OCI-LY3 (cell line): ENCODE results near the gene SIN3B.
A peak's percentile ranks its signal among the peaks of the same experiment; 100 is the strongest.

ENCODE experiments used
- H2AFZ ChIP-seq: fragments of 200-600, 300-600 bp; shearing (Covaris generic); 2 replicates; pipeline ENCODE4 v1.6.0; 2014; ENCODE audit warnings: antibody characterized with exemption, low read depth, low read length
- H3K27ac ChIP-seq: fragments of 200-600, 300-600 bp; sonication (generic); 2 replicates; pipeline ENCODE4 v1.5.1; 2014; ENCODE audit warnings: mild to moderate bottlenecking, low read length, moderate library complexity, mixed read lengths
- H3K27me3 ChIP-seq: fragments of 200-600, 300-600 bp; sonication (generic); 2 replicates; pipeline ENCODE4 v1.6.1; 2014; ENCODE audit warnings: low read depth, low read length, mixed read lengths
- H3K36me3 ChIP-seq: fragments of 200-600, 300-600 bp; sonication (generic); replicated peaks from 2 replicates; pipeline ENCODE3; 2014; ENCODE audit warnings: low read depth, low read length, mixed read lengths
- H3K4me1 ChIP-seq: fragments of 300-600, 200-600 bp; sonication (generic); 2 replicates; pipeline ENCODE4 v1.6.1; 2014; ENCODE audit warnings: low read length, mixed read lengths
- H3K4me2 ChIP-seq: fragments of 200-600, 300-600 bp; sonication (generic); 2 replicates; pipeline ENCODE4 v1.6.1; 2014; ENCODE audit warnings: low read length, mixed read lengths
- H3K4me3 ChIP-seq: fragments of 300-600, 200-600 bp; sonication (generic); 2 replicates; pipeline ENCODE4 v1.5.1; 2014; ENCODE audit warnings: antibody characterized with exemption, mild to moderate bottlenecking, low read length, moderate library complexity
- H3K79me2 ChIP-seq: fragments of 300-600, 200-600 bp; shearing (Covaris generic); 2 replicates; pipeline ENCODE4 v1.6.1; 2014; ENCODE audit warnings: mild to moderate bottlenecking, low read length, mixed read lengths
- H3K9ac ChIP-seq: fragments of 300-600, 200-600 bp; shearing (Covaris generic); 2 replicates; pipeline ENCODE4 v1.6.0; 2014; ENCODE audit warnings: mild to moderate bottlenecking, low read length, moderate library complexity
- H3K9me3 ChIP-seq: fragments of 200-600, 300-600 bp; shearing (Covaris generic); 2 replicates; pipeline ENCODE4 v1.6.1; 2014; ENCODE audit warnings: low read length, mixed read lengths; ENCODE audit not compliant: insufficient read depth
- H4K20me1 ChIP-seq: fragments of 200-600, 300-600 bp; sonication (generic); 2 replicates; pipeline ENCODE4 v1.6.1; 2016; ENCODE audit warnings: low read length, mixed read lengths; ENCODE audit not compliant: insufficient read depth
- EZH2phosphoT487 ChIP-seq: fragments of 200-600 bp; shearing (Covaris generic); IDR thresholded peaks from 2 replicates; pipeline ENCODE4 v1.6.1; 2018; ENCODE audit warnings: antibody characterized with exemption, mixed run types, low read depth
- TF ChIP-seq, protein P1 (sequence below): fragments of 200-600, 300-600 bp; sonication (generic); IDR thresholded peaks from 2 replicates; pipeline ENCODE4 v1.5.1; 2014; ENCODE audit warnings: antibody characterized with exemption, low read length, low read depth

SIN3B gene

DNA sequence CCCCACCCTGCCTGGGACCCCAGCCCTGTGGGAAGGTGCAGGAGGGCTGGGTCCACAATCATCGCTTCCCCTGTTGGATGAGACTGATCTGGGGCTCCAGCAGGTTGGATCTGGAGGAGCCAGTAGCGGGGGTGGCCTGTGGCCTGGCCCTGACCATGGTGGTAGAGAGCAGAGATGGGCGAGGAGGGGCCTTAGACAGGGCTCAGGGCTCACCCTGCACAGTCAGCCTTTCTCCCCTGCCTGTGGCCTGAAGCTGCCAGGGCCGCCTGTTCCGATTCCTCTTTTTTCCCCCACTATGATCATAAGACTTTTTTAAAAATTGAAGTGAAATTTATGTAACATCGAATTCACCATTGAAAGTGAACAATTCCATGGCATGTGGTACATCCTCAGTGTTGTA lies 18.2 kb downstream of the SIN3B start:
- Histone ChIP-seq H3K27me3 (no peaks in the 10 kb centered on the region), H3K4me1 (peaks cover 20% of the 10 kb centered on the region), H3K79me2 (no peaks in the 10 kb centered on the region), H2AFZ (no peak overlapping the region), H3K4me2 (no peak overlapping the region), H3K9ac (no peak overlapping the region), H3K27ac (no peak overlapping the region), H3K4me3 (no peak overlapping the region), H4K20me1 (0 out of 2 replicates have a peak, but pooled peaks cover 4% of the 10 kb centered on the region), H3K9me3 (no peaks in the 10 kb centered on the region), H3K36me3 (peaks cover 47% of the 10 kb centered on the region)
- TF ChIP-seq, protein P1, sequence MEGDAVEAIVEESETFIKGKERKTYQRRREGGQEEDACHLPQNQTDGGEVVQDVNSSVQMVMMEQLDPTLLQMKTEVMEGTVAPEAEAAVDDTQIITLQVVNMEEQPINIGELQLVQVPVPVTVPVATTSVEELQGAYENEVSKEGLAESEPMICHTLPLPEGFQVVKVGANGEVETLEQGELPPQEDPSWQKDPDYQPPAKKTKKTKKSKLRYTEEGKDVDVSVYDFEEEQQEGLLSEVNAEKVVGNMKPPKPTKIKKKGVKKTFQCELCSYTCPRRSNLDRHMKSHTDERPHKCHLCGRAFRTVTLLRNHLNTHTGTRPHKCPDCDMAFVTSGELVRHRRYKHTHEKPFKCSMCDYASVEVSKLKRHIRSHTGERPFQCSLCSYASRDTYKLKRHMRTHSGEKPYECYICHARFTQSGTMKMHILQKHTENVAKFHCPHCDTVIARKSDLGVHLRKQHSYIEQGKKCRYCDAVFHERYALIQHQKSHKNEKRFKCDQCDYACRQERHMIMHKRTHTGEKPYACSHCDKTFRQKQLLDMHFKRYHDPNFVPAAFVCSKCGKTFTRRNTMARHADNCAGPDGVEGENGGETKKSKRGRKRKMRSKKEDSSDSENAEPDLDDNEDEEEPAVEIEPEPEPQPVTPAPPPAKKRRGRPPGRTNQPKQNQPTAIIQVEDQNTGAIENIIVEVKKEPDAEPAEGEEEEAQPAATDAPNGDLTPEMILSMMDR, result no peak
- TF ChIP-seq EZH2phosphoT487, result no peak

DNA sequence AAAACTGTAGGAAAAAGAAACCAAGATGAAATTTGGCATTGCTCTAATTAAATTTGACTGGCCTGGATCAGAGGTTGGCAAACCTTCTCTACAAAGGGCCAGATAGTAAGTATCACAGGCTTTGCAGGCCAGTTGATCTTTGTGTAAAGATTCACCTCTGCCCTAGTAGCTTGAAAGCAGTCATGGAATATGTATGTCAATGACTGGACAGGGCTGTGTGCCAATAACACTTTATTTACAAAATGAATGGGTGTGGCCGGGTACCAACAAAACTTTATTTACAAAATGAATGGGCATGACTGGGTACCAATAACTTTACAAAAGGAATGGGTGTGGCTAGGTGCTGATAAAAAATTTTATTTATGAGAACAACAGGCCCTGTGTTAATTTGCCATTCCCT lies 20.0 kb downstream of the SIN3B start:
- 0 out of 2 replicates have a peak, but pooled peaks cover 3% of the 10 kb centered on the region for H4K20me1 ChIP-seq
- H3K27ac ChIP-seq, result no peak overlapping the region
- TF ChIP-seq, protein P1, result no peak
- TF ChIP-seq EZH2phosphoT487, result no peak
- no peaks in the 10 kb centered on the region for H3K79me2 ChIP-seq
- H3K9ac ChIP-seq, result no peak overlapping the region; the same call in 1 of the 2 replicates
- H3K4me1 ChIP-seq, result peaks cover 20% of the 10 kb centered on the region
- peak overlapping the region; percentile 12; the same call in 1 of the 2 replicates for H3K4me2 ChIP-seq
- no peaks in the 10 kb centered on the region for H3K9me3 ChIP-seq
- no peak overlapping the region for H2AFZ ChIP-seq
- peaks cover 53% of the 10 kb centered on the region for H3K36me3 ChIP-seq
- H3K27me3 ChIP-seq, result no peaks in the 10 kb centered on the region
- no peak overlapping the region for H3K4me3 ChIP-seq

- Histone ChIP-seq H3K27me3 (no peaks in the 10 kb centered on the region), H3K9me3 (no peaks in the 10 kb centered on the region), H3K9ac (no peak overlapping the region), H2AFZ (no peak overlapping the region), H3K4me3 (no peak overlapping the region), H3K79me2 (no peaks in the 10 kb centered on the region), H3K36me3 (peaks cover 62% of the 10 kb centered on the region), H3K4me2 (no peak overlapping the region; the same call in 1 of the 2 replicates), H3K27ac (no peak overlapping the region), H3K4me1 (peaks cover 20% of the 10 kb centered on the region), H4K20me1 (0 out of 2 replicates have a peak, but pooled peaks cover 3% of the 10 kb centered on the region)
- TF ChIP-seq EZH2phosphoT487, result no peak
- TF ChIP-seq, protein P1, result no peak
These were observed 20.9 kb downstream of the SIN3B start for GRCh38 chr19:16850133-16850532.

- H3K79me2 ChIP-seq, result no peaks in the 10 kb centered on the region
- no peak overlapping the region for H3K4me3 ChIP-seq
- 0 out of 2 replicates have a peak, but pooled peaks cover 3% of the 10 kb centered on the region for H4K20me1 ChIP-seq
- H2AFZ ChIP-seq, result no peak overlapping the region
- no peak for TF ChIP-seq EZH2phosphoT487
- TF ChIP-seq, protein P1, result no peak
- H3K4me1 ChIP-seq, result peaks cover 20% of the 10 kb centered on the region
- no peak overlapping the region for H3K4me2 ChIP-seq
- H3K27ac ChIP-seq, result no peak overlapping the region
- no peaks in the 10 kb centered on the region for H3K9me3 ChIP-seq
- H3K9ac ChIP-seq, result no peak overlapping the region
- H3K36me3 ChIP-seq, result peaks cover 63% of the 10 kb centered on the region
- H3K27me3 ChIP-seq, result no peaks in the 10 kb centered on the region
These were observed 22.0 kb downstream of the SIN3B start for GRCh38 chr19:16851031-16851712.
